Measurements from ENCODE around the gene BCL2L12. TPM values are rescaled to one million over a fixed set of nuclear protein-coding genes. Genes with fewer than 3 reads are reported as not detected.

Gene BCL2L12
- total and polyA plus RNA-seq, 2 donors (not counting 3 experiments of a cell fraction or from before 2014, with no cell fraction given): 49.8 to 58.5 TPM

- POLR2A ChIA-PET: no interaction called here
- Histone ChIP-seq H3K4me1 (ENCODE audit: control insufficient read depth, extremely low read depth, insufficient read depth, low read length) (peaks cover 14% of the 10 kb centered on the region), H2AFZ (ENCODE audit: low read depth, low read length) (no peak overlapping the region), H3K27me3 (ENCODE audit: control insufficient read depth in 2 of 2, insufficient read depth in 2 of 2, low read length in 2 of 2) (no peaks in the 10 kb centered on the region), H3K27ac (ENCODE audit: insufficient read depth, low read depth, low read length) (no peak overlapping the region), H3K4me2 (ENCODE audit: insufficient read depth, low read length) (no peak overlapping the region), H3K4me3 (replicated peaks in 1 of 3; ENCODE audit: insufficient read depth in 1 of 3, low read depth in 1 of 3, low read length in 3 of 3) (no peak overlapping the region), H3K36me3 (ENCODE audit: control insufficient read depth in 2 of 2, extremely low read depth in 1 of 2, insufficient read depth in 2 of 2, low read length in 2 of 2) (peaks cover 2 to 34% of the 10 kb centered on the region in 2 experiments), H3K9ac (replicated peaks; ENCODE audit: extremely low read depth, insufficient read depth, low read length) (no peak overlapping the region), H4K20me1 (replicated peaks; ENCODE audit: control insufficient read depth, extremely low read depth, insufficient read depth, low read length) (no peaks in the 10 kb centered on the region), H3K9me3 (replicated peaks; ENCODE audit: control insufficient read depth, insufficient read depth, low read length) (no peaks in the 10 kb centered on the region), H3K9me1 (replicated peaks; ENCODE audit: control insufficient read depth, extremely low read depth, insufficient read depth, low read length) (no peaks in the 10 kb centered on the region), H3K79me2 (ENCODE audit: control insufficient read depth, insufficient read depth, low read length) (peaks cover 47% of the 10 kb centered on the region)
- dilution Hi-C loops (cut with MboI; ENCODE audit: extremely low pct_ligation_motif_present, low sequenced_read_pairs) (no loop called here), intact Hi-C loops (cut with micrococcal nuclease) (no loop called here)
- BruUV-seq (replicated peaks): no TSS peak
- no peak for DNase-seq (ENCODE audit: low read depth, low spot score)
- no peak for FAIRE-seq
- CTCF ChIA-PET: no interaction called here
- TF ChIP-seq EZH2 (IDR thresholded peaks at IDR 0.05; ENCODE audit: borderline replicate concordance, low read depth, low read length, severe bottlenecking): no peak
- no peak for TF ChIP-seq FOS (IDR thresholded peaks at IDR 0.05; ENCODE audit: borderline replicate concordance, insufficient read depth, low read length)
- TF ChIP-seq JUN (IDR thresholded peaks at IDR 0.05; ENCODE audit: borderline replicate concordance, insufficient read depth, insufficient read length, low read depth): no peak
- no peak for TF ChIP-seq POLR2A (IDR thresholded peaks at IDR 0.05; ENCODE audit: low read depth, low read length)
- TF ChIP-seq MYC (IDR thresholded peaks at IDR 0.05; ENCODE audit: low read depth, low read length): no peak
- no peak for TF ChIP-seq POLR2AphosphoS5 (IDR thresholded peaks at IDR 0.05; ENCODE audit: insufficient read depth, low read depth, low read length)
- TF ChIP-seq, protein P1, sequence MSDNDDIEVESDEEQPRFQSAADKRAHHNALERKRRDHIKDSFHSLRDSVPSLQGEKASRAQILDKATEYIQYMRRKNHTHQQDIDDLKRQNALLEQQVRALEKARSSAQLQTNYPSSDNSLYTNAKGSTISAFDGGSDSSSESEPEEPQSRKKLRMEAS (IDR thresholded peaks at IDR 0.05; ENCODE audit: insufficient read depth, insufficient read length): no peak
- no peak for TF ChIP-seq GATA2 (IDR thresholded peaks at IDR 0.05; ENCODE audit: insufficient read depth, insufficient read length, low read depth, low read length)
- TF ChIP-seq, protein P2, sequence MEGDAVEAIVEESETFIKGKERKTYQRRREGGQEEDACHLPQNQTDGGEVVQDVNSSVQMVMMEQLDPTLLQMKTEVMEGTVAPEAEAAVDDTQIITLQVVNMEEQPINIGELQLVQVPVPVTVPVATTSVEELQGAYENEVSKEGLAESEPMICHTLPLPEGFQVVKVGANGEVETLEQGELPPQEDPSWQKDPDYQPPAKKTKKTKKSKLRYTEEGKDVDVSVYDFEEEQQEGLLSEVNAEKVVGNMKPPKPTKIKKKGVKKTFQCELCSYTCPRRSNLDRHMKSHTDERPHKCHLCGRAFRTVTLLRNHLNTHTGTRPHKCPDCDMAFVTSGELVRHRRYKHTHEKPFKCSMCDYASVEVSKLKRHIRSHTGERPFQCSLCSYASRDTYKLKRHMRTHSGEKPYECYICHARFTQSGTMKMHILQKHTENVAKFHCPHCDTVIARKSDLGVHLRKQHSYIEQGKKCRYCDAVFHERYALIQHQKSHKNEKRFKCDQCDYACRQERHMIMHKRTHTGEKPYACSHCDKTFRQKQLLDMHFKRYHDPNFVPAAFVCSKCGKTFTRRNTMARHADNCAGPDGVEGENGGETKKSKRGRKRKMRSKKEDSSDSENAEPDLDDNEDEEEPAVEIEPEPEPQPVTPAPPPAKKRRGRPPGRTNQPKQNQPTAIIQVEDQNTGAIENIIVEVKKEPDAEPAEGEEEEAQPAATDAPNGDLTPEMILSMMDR (IDR thresholded peaks at IDR 0.05; ENCODE audit: extremely low read depth in 1 of 2, insufficient read depth in 1 of 2, low read depth in 1 of 2, low read length in 2 of 2): no peak
Observed at GRCh38 chr19:49646586-49646985, 19.1 kb upstream of the BCL2L12 start.

Measured in endothelial cell of umbilical vein (primary cell).